Measurements from ENCODE around the gene MB21D2. TPM values are rescaled to one million over a fixed set of nuclear protein-coding genes. Genes with fewer than 3 reads are reported as not detected.

Gene MB21D2
- polyA plus RNA-seq, 1 donor (not counting 4 experiments of a cell fraction or from before 2014, with no cell fraction given): 9.0 TPM

- DNase-seq (ENCODE audit: low read depth, low spot score) (no peak), FAIRE-seq (no peak)
- Histone ChIP-seq H3K27ac (ENCODE audit: control insufficient read depth, insufficient read depth, low read length) (peak overlapping the region; percentile 27), H4K20me1 (ENCODE audit: control insufficient read depth, extremely low read depth, insufficient read depth, low read length) (no peaks in the 10 kb centered on the region), H3K9me3 (ENCODE audit: control insufficient read depth, low read depth, low read length) (no peaks in the 10 kb centered on the region), H3K9ac (ENCODE audit: control insufficient read depth, extremely low read depth, insufficient read depth, low read length) (no peak overlapping the region), H3K27me3 (ENCODE audit: control insufficient read depth, extremely low read depth, insufficient read depth, low read length) (no peaks in the 10 kb centered on the region), H3K9me1 (ENCODE audit: control insufficient read depth, extremely low read depth, insufficient read depth, low read length) (no peaks in the 10 kb centered on the region), H3K4me3 (ENCODE audit: control insufficient read depth in 2 of 3, extremely low read depth in 1 of 3, insufficient read depth in 2 of 3, low read depth in 1 of 3, low read length in 3 of 3) (no peak overlapping the region), H2AFZ (ENCODE audit: control insufficient read depth, low read length) (no peak overlapping the region), H3K36me3 (ENCODE audit: control insufficient read depth in 2 of 2, extremely low read depth in 1 of 2, insufficient read depth in 2 of 2, low read length in 2 of 2) (no peaks in the 10 kb centered on the region), H3K4me2 (ENCODE audit: control insufficient read depth, extremely low read depth, insufficient read depth, low read depth, low read length) (peak overlapping the region; percentile 22), H3K79me2 (ENCODE audit: control insufficient read depth, insufficient read depth, low read length) (peaks cover 20% of the 10 kb centered on the region), H3K4me1 (ENCODE audit: control insufficient read depth, extremely low read depth, insufficient read depth, low read length) (peaks cover 26% of the 10 kb centered on the region)
- dilution Hi-C loops (cut with MboI; ENCODE audit: extremely low pct_ligation_motif_present, low sequenced_read_pairs): no loop called here
- TF ChIP-seq EZH2 (IDR thresholded peaks at IDR 0.05; ENCODE audit: low read length): no peak
- no peak for TF ChIP-seq CTCF (optimal IDR thresholded peaks at IDR 0.05 in 1 of 3, IDR thresholded peaks at IDR 0.05 in 1 of 3, conservative IDR thresholded peaks at IDR 0.05 in 1 of 3; ENCODE audit: extremely low read depth in 1 of 3, insufficient read depth in 2 of 3, low read length in 3 of 3)
Measured at GRCh38 chr3:192831801-192832347, 85.8 kb downstream of the MB21D2 start.

GRCh38 chr3:192831111-192831644 is 86.5 kb downstream of the MB21D2 start:
- Histone ChIP-seq H2AFZ (ENCODE audit: control insufficient read depth, low read length) (no peak overlapping the region), H3K9me3 (ENCODE audit: control insufficient read depth, low read depth, low read length) (no peaks in the 10 kb centered on the region), H3K36me3 (ENCODE audit: control insufficient read depth in 2 of 2, extremely low read depth in 1 of 2, insufficient read depth in 2 of 2, low read length in 2 of 2) (no peaks in the 10 kb centered on the region), H3K27ac (ENCODE audit: control insufficient read depth, insufficient read depth, low read length) (peak overlapping the region; percentile 68), H3K9ac (ENCODE audit: control insufficient read depth, extremely low read depth, insufficient read depth, low read length) (no peak overlapping the region), H3K4me2 (ENCODE audit: control insufficient read depth, extremely low read depth, insufficient read depth, low read depth, low read length) (peak overlapping the region; percentile 9), H3K9me1 (ENCODE audit: control insufficient read depth, extremely low read depth, insufficient read depth, low read length) (no peaks in the 10 kb centered on the region), H3K79me2 (ENCODE audit: control insufficient read depth, insufficient read depth, low read length) (peaks cover 20% of the 10 kb centered on the region), H3K4me1 (ENCODE audit: control insufficient read depth, extremely low read depth, insufficient read depth, low read length) (peaks cover 26% of the 10 kb centered on the region), H4K20me1 (ENCODE audit: control insufficient read depth, extremely low read depth, insufficient read depth, low read length) (no peaks in the 10 kb centered on the region), H3K4me3 (ENCODE audit: control insufficient read depth in 2 of 3, extremely low read depth in 1 of 3, insufficient read depth in 2 of 3, low read depth in 1 of 3, low read length in 3 of 3) (no peak overlapping the region), H3K27me3 (ENCODE audit: control insufficient read depth, extremely low read depth, insufficient read depth, low read length) (no peaks in the 10 kb centered on the region)
- dilution Hi-C loops (cut with MboI; ENCODE audit: extremely low pct_ligation_motif_present, low sequenced_read_pairs): no loop called here
- no peak for FAIRE-seq
- TF ChIP-seq EZH2 (IDR thresholded peaks at IDR 0.05; ENCODE audit: low read length) (no peak), CTCF (optimal IDR thresholded peaks at IDR 0.05 in 1 of 3, IDR thresholded peaks at IDR 0.05 in 1 of 3, conservative IDR thresholded peaks at IDR 0.05 in 1 of 3; ENCODE audit: extremely low read depth in 1 of 3, insufficient read depth in 2 of 3, low read length in 3 of 3) (no peak)
- no peak for DNase-seq (ENCODE audit: low read depth, low spot score)
